ENCODE measurements around the gene ADCY9.
A peak's percentile ranks its signal among the peaks of the same experiment; 100 is the strongest.
"Not testable (repeated sequence)": the region's sequence is repeated elsewhere in the genome, so short reads cannot be mapped to it uniquely, and the experiment has no call there.

ADCY9 gene

GRCh38 chr16:4064950-4065352, 51.3 kb downstream of the ADCY9 start:
- DNase-seq: no peak

- no peak for DNase-seq
Measured at GRCh38 chr16:4062212-4062802, 53.9 kb downstream of the ADCY9 start.

- no peak for DNase-seq
Measured at GRCh38 chr16:4060823-4061222, 55.4 kb downstream of the ADCY9 start.

GRCh38 chr16:4060009-4060408, 56.2 kb downstream of the ADCY9 start:
- DNase-seq: no peak

- no peak for DNase-seq
Measured at GRCh38 chr16:4058386-4058785, 57.9 kb downstream of the ADCY9 start.

- no peak for DNase-seq
Measured at GRCh38 chr16:4057439-4057877, 58.8 kb downstream of the ADCY9 start.

GRCh38 chr16:4056161-4057105, 59.8 kb downstream of the ADCY9 start:
- DNase-seq: no peak

- no peak for DNase-seq
Measured at GRCh38 chr16:4055748-4056147, 60.5 kb downstream of the ADCY9 start.

GRCh38 chr16:4053301-4053845, 62.9 kb downstream of the ADCY9 start:
- DNase-seq: peak; percentile 90 to 95

- peak; percentile 81 to 92 for DNase-seq
Measured at GRCh38 chr16:4052801-4053293, 63.4 kb downstream of the ADCY9 start.

- DNase-seq: no peak
Measured at GRCh38 chr16:4052096-4052495, 64.1 kb downstream of the ADCY9 start.

- no peak for DNase-seq
Measured at GRCh38 chr16:4051591-4051990, 64.7 kb downstream of the ADCY9 start.

GRCh38 chr16:4049031-4049430, 67.2 kb downstream of the ADCY9 start:
- DNase-seq: no peak

- no peak for DNase-seq
Measured at GRCh38 chr16:4048481-4048880, 67.8 kb downstream of the ADCY9 start.

GRCh38 chr16:4046221-4046620, 70.0 kb downstream of the ADCY9 start:
- DNase-seq: no peak

- not testable (repeated sequence) for DNase-seq
Measured at GRCh38 chr16:4045561-4045960, 70.7 kb downstream of the ADCY9 start.

- no peak for DNase-seq
Measured at GRCh38 chr16:4042581-4042980, 73.7 kb downstream of the ADCY9 start.

- no peak for DNase-seq
Measured at GRCh38 chr16:4038448-4038847, 77.8 kb downstream of the ADCY9 start.

GRCh38 chr16:4036952-4037351, 79.3 kb downstream of the ADCY9 start:
- not testable (repeated sequence) for DNase-seq

GRCh38 chr16:4034963-4035362, 81.3 kb downstream of the ADCY9 start:
- DNase-seq: no peak

GRCh38 chr16:4033951-4034350, 82.3 kb downstream of the ADCY9 start:
- no peak for DNase-seq

- no peak for DNase-seq
Measured at GRCh38 chr16:4032768-4033167, 83.5 kb downstream of the ADCY9 start.

- no peak for DNase-seq
Measured at GRCh38 chr16:4028144-4028543, 88.1 kb downstream of the ADCY9 start.

GRCh38 chr16:4026854-4027253, 89.4 kb downstream of the ADCY9 start:
- no peak for DNase-seq
